ENCODE measurements around the gene FIBIN. TPM values are rescaled to one million over a fixed set of nuclear protein-coding genes. Genes with fewer than 3 reads are reported as not detected.

The FIBIN gene
- total RNA-seq, 1 experiment from 2014 or later = not detected

DNA sequence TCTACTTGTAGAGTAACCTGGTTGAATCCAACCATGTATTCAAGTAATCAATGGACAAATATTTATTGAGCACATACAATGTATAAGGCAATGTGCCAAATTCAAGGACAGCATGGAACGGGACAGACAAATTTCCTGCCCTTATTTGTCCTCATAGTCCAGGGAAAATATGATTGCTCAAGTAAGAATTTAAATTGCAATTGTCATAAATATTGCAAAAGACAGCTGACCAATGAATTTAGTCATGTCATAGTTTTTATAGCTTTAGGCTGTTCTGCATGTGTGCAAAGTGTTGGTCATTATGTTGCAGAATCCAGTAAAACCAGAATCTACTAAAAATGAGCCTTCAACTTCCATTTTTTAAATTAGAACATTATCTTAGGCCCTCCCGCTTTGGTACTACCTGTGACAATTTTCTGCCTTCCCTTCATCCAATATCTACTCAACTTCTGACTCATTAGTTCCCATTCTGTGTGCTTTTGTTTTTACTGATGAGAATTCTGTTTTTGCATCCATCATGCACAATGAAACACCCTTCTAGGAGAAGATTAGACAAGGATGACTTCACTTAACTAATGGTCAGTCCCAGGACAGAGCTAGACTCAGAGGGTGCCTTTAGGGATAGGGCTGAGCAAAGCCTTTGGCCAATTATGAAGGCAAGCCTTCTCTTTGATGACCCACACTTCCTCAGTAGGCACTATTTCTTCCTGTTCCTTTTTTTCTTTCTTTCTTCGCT is 45.8 kb upstream of the FIBIN start:
- DNase-seq (ENCODE audit: low read depth, low spot score) = no peak
- Histone ChIP-seq H3K27ac (ENCODE audit: low read depth, low read length) (no peak overlapping the region), H4K20me1 (ENCODE audit: insufficient read depth) (no peaks in the 10 kb centered on the region), H2AFZ (ENCODE audit: low read depth, low read length, poor library complexity, severe bottlenecking) (no peak overlapping the region), H3K4me2 (ENCODE audit: low read length) (no peak overlapping the region), H3K79me2 (ENCODE audit: insufficient read depth, low read length) (no peaks in the 10 kb centered on the region), H3K9me2 (ENCODE audit: insufficient read depth) (no peaks in the 10 kb centered on the region), H3K4me1 (ENCODE audit: control insufficient read depth in 1 of 2, insufficient read depth in 2 of 2, low read length in 2 of 2) (no peaks in the 10 kb centered on the region), H3K9ac (ENCODE audit: low read length) (no peak overlapping the region), H3K27me3 (ENCODE audit: insufficient read depth, low read length) (no peaks in the 10 kb centered on the region), H3K9me3 (ENCODE audit: control insufficient read depth in 1 of 2, insufficient read depth in 1 of 2, low read depth in 1 of 2, low read length in 2 of 2) (peaks cover 0 to 9% of the 10 kb centered on the region in 2 experiments; a peak in 1 of 4 replicates), H3K4me3 (replicated peaks in 1 of 2; ENCODE audit: low read depth in 1 of 2, low read length in 2 of 2) (no peak overlapping the region), H3K36me3 (ENCODE audit: control insufficient read depth in 1 of 2, insufficient read depth in 2 of 2, low read length in 2 of 2) (no peaks in the 10 kb centered on the region)
- ChIA-PET POLR2A (no interaction called here), RAD21 (ENCODE audit: low non-redundant PET in 1 of 2, low total read pairs in 2 of 2, uncharacterized antibody in 2 of 2, unreplicated experiment in 2 of 2) (no interaction called here), CTCF (no interaction called here)
- ATAC-seq = no peak
- TF ChIP-seq, protein P1, sequence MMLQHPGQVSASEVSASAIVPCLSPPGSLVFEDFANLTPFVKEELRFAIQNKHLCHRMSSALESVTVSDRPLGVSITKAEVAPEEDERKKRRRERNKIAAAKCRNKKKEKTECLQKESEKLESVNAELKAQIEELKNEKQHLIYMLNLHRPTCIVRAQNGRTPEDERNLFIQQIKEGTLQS (IDR thresholded peaks at IDR 0.05) = no peak
- TF ChIP-seq JUND (IDR thresholded peaks at IDR 0.05) = no peak
- no peak for TF ChIP-seq EZH2phosphoT487 (IDR thresholded peaks at IDR 0.05; ENCODE audit: borderline replicate concordance)
- TF ChIP-seq SIN3A (IDR thresholded peaks at IDR 0.05; ENCODE audit: low read depth) = no peak
- TF ChIP-seq CBX3 (IDR thresholded peaks at IDR 0.05; ENCODE audit: low read depth) = no peak
- TF ChIP-seq SP1 (IDR thresholded peaks at IDR 0.05; ENCODE audit: low read depth) = no peak
- TF ChIP-seq, protein P2, sequence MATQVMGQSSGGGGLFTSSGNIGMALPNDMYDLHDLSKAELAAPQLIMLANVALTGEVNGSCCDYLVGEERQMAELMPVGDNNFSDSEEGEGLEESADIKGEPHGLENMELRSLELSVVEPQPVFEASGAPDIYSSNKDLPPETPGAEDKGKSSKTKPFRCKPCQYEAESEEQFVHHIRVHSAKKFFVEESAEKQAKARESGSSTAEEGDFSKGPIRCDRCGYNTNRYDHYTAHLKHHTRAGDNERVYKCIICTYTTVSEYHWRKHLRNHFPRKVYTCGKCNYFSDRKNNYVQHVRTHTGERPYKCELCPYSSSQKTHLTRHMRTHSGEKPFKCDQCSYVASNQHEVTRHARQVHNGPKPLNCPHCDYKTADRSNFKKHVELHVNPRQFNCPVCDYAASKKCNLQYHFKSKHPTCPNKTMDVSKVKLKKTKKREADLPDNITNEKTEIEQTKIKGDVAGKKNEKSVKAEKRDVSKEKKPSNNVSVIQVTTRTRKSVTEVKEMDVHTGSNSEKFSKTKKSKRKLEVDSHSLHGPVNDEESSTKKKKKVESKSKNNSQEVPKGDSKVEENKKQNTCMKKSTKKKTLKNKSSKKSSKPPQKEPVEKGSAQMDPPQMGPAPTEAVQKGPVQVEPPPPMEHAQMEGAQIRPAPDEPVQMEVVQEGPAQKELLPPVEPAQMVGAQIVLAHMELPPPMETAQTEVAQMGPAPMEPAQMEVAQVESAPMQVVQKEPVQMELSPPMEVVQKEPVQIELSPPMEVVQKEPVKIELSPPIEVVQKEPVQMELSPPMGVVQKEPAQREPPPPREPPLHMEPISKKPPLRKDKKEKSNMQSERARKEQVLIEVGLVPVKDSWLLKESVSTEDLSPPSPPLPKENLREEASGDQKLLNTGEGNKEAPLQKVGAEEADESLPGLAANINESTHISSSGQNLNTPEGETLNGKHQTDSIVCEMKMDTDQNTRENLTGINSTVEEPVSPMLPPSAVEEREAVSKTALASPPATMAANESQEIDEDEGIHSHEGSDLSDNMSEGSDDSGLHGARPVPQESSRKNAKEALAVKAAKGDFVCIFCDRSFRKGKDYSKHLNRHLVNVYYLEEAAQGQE (IDR thresholded peaks at IDR 0.05; ENCODE audit: low read depth) = no peak
- TF ChIP-seq FOSL1 (IDR thresholded peaks at IDR 0.05; ENCODE audit: low read depth) = no peak
- TF ChIP-seq ELF1 (IDR thresholded peaks at IDR 0.05; ENCODE audit: borderline replicate concordance, low read depth) = no peak
- TF ChIP-seq EZH2 (IDR thresholded peaks at IDR 0.05) = no peak
- no peak for TF ChIP-seq EGR1 (IDR thresholded peaks at IDR 0.05; ENCODE audit: low read depth)
- no peak for TF ChIP-seq YY1 (IDR thresholded peaks at IDR 0.05; ENCODE audit: extremely low read depth, insufficient replicate concordance, low read depth, low read length)
- TF ChIP-seq CEBPB (IDR thresholded peaks at IDR 0.05; ENCODE audit: low read depth) = no peak
- no peak for TF ChIP-seq POLR2AphosphoS5 (IDR thresholded peaks at IDR 0.05; ENCODE audit: low read depth, low read length)
- TF ChIP-seq, protein P3, sequence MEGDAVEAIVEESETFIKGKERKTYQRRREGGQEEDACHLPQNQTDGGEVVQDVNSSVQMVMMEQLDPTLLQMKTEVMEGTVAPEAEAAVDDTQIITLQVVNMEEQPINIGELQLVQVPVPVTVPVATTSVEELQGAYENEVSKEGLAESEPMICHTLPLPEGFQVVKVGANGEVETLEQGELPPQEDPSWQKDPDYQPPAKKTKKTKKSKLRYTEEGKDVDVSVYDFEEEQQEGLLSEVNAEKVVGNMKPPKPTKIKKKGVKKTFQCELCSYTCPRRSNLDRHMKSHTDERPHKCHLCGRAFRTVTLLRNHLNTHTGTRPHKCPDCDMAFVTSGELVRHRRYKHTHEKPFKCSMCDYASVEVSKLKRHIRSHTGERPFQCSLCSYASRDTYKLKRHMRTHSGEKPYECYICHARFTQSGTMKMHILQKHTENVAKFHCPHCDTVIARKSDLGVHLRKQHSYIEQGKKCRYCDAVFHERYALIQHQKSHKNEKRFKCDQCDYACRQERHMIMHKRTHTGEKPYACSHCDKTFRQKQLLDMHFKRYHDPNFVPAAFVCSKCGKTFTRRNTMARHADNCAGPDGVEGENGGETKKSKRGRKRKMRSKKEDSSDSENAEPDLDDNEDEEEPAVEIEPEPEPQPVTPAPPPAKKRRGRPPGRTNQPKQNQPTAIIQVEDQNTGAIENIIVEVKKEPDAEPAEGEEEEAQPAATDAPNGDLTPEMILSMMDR (IDR thresholded peaks at IDR 0.05 in 2 of 3, conservative IDR thresholded peaks at IDR 0.05 in 1 of 3; ENCODE audit: borderline replicate concordance in 1 of 3, insufficient read depth in 1 of 3, low read depth in 2 of 3, low read length in 2 of 3) = no peak
- no peak for TF ChIP-seq ZBTB33 (IDR thresholded peaks at IDR 0.05; ENCODE audit: extremely low read depth, insufficient replicate concordance, low read length)
- TF ChIP-seq TCF7L2 (IDR thresholded peaks at IDR 0.05; ENCODE audit: borderline replicate concordance, extremely low read depth, insufficient read depth, insufficient read length) = no peak
- TF ChIP-seq SRF (IDR thresholded peaks at IDR 0.05; ENCODE audit: low read depth) = no peak
- TF ChIP-seq, protein P4, sequence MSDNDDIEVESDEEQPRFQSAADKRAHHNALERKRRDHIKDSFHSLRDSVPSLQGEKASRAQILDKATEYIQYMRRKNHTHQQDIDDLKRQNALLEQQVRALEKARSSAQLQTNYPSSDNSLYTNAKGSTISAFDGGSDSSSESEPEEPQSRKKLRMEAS (IDR thresholded peaks at IDR 0.05) = no peak
- BruUV-seq (replicated peaks) = no TSS peak
- intact Hi-C loops (cut with micrococcal nuclease) = no loop called here
